Naive thymus-derived CD8-positive, alpha-beta T cell (primary cell): Measurements from ENCODE around the gene SLC38A8. TPM values are rescaled to one million over a fixed set of nuclear protein-coding genes. Genes with fewer than 3 reads are reported as not detected.

ENCODE experiments used
- ATAC-seq, 2 donors: fragments of 150-1000 bp; cut with Tn5 transposase in 1 of 2; sonication (Bioruptor Pico), chemical (Tn5 transposase) in 1 of 2; 1 replicate in 1 of 2; 2 replicates in 1 of 2; pipeline ENCODE4 v1.10.0; 2021; ENCODE audit warnings: mild to moderate bottlenecking in 2 of 2, moderate library complexity in 2 of 2
- POLR2A ChIA-PET: fragments of 350-600 bp; sonication (Branson Sonifier 250); formaldehyde crosslinking; loops from one replicate; lab custom pipeline; 2021; ENCODE audit warnings: antibody characterized with exemption; lab: Charles Lee
- DNase-seq, 10 donors: peaks; one replicate each; pipeline versions ENCODE4 v3.0.0 to v3.0.0-alpha.2; 2020 to 2022
- H3K27ac Mint-ChIP-seq, 10 donors: one replicate each; pipeline ENCODE4 v1.8.0; 2020 to 2022; ENCODE audit warnings: mild to moderate bottlenecking in 10 of 10, mixed read lengths in 10 of 10, moderate library complexity in 4 of 10, inconsistent platforms in 1 of 10
- H3K27me3 Mint-ChIP-seq, 5 donors: one replicate each; pipeline ENCODE4 v1.8.0; 2021 to 2022; ENCODE audit warnings: mixed read lengths in 5 of 5
- H3K36me3 Mint-ChIP-seq, 3 donors: one replicate each; pipeline ENCODE4 v1.8.0; 2020 to 2022; ENCODE audit warnings: mixed read lengths in 3 of 3, mild to moderate bottlenecking in 2 of 3, inconsistent platforms in 1 of 3
- H3K4me1 Mint-ChIP-seq, 4 donors: one replicate each; pipeline ENCODE4 v1.8.0; 2021 to 2022; ENCODE audit warnings: mixed read lengths in 4 of 4
- H3K4me3 Mint-ChIP-seq, 10 donors: one replicate each; pipeline ENCODE4 v1.8.0; 2020 to 2022; ENCODE audit warnings: mild to moderate bottlenecking in 10 of 10, mixed read lengths in 10 of 10, moderate library complexity in 6 of 10, inconsistent platforms in 1 of 10
- H3K9me3 Mint-ChIP-seq, 9 donors: one replicate each; pipeline ENCODE4 v1.8.0; 2020 to 2022; ENCODE audit warnings: mixed read lengths in 9 of 9, mild to moderate bottlenecking in 3 of 9, inconsistent platforms in 1 of 9, moderate library complexity in 1 of 9
- polyA plus RNA-seq, 3 donors: library from polyadenylated mRNA; unstranded; fragments of 300-500 nt; fragmentation: Illumina TruSeq; gene quantifications; one replicate each; pipeline ENCODE4 v1.2.3, GENCODE V29; 2021
- total RNA-seq, 8 experiments: library from RNA in 2 of 8; stranded (reverse) in 2 of 8; gene quantifications; one replicate each; pipeline ENCODE4 v1.2.3 and lab custom pipeline; 2021 to 2026

The SLC38A8 gene
- total and polyA plus RNA-seq, 5 experiments from 2014 or later, result not detected

DNA sequence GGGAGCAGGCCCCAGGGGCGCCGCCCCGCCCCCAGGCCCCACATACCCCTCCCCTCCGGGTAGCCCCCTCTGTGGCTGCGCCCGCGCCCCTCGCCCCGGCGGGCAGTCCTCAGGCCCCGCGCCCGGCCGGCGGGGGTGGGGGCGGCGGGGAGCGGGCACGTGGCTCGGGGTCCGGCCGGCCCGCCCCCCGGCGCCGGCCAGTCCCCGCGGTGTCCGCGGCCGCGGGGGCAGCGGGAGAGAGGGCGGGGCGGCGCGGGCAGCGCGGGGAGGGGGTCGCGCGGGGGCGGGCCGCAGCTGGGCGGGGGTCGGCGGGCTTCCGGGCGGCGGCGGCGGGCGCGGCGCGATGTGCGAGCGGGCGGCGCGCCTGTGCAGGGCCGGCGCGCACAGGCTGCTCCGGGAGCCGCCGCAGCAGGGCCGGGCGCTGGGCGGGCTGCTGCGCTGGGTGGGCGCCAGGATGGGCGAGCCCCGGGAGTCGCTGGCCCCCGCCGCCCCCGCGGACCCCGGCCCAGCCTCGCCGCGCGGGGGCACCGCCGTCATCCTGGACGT is 74.2 kb downstream of the SLC38A8 start:
- DNase-seq (no peak), ATAC-seq (no peak)
- peak overlapping the region in 1 of 10 donors; percentile 70 for H3K4me3 Mint-ChIP-seq
- H3K36me3 Mint-ChIP-seq, result peaks cover 0 to 3% (median 0%) of the 10 kb centered on the region in 3 donors
- no peak overlapping the region for H3K27ac Mint-ChIP-seq
- peaks cover 5 to 44% (median 9%) of the 10 kb centered on the region in 5 donors for H3K27me3 Mint-ChIP-seq
- H3K9me3 Mint-ChIP-seq, result peaks cover 0 to 2% (median 0%) of the 10 kb centered on the region in 9 donors
- POLR2A ChIA-PET, result no interaction called here
- H3K4me1 Mint-ChIP-seq, result peaks cover 3 to 11% (median 5%) of the 10 kb centered on the region in 4 donors

DNA sequence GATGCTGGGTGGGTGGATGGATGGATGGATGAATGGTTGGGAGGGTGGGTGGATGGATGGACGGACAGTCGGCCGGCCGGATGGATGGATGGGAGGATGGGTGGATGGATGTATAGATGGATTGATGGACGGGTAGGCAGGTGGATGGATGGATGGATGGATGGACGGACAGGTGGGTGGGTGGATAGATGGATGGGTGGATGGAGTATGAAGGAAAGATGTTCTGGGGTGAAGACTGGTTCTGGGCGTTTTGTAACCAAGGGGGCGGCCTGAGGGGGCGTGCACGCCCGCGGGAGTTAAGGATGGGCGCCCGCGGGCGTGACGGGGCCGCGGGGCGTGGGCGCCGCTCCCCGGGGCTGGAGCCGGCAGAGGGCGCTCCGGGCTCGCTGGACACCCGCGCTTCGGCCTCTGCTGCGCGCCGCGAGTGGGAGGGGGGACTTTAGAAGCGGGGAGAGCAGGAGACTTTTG is 74.7 kb downstream of the SLC38A8 start, which contains the start of gene NECAB2:
Gene NECAB2 (plus strand): TSS at position 407 of the 468 bp plus-strand sequence. CDS start 405 bp downstream, outside the sequence.
- peak within 1 kb of the TSS in 1 of 10 donors; percentile 43 for H3K27ac Mint-ChIP-seq
- DNase-seq, result no peak
- POLR2A ChIA-PET, result no interaction called here
- H3K4me1 Mint-ChIP-seq, result peaks cover 3 to 11% (median 5%) of the 10 kb centered on the region in 4 donors
- H3K27me3 Mint-ChIP-seq, result peaks cover 5 to 40% (median 9%) of the 10 kb centered on the region in 5 donors
- H3K9me3 Mint-ChIP-seq, result peaks cover 0 to 2% (median 0%) of the 10 kb centered on the region in 9 donors
- peaks cover 0 to 3% (median 0%) of the 10 kb centered on the region in 3 donors for H3K36me3 Mint-ChIP-seq
- ATAC-seq, result no peak
- H3K4me3 Mint-ChIP-seq, result peak within 1 kb of the TSS; percentile 43 to 78 (median 70)

DNA sequence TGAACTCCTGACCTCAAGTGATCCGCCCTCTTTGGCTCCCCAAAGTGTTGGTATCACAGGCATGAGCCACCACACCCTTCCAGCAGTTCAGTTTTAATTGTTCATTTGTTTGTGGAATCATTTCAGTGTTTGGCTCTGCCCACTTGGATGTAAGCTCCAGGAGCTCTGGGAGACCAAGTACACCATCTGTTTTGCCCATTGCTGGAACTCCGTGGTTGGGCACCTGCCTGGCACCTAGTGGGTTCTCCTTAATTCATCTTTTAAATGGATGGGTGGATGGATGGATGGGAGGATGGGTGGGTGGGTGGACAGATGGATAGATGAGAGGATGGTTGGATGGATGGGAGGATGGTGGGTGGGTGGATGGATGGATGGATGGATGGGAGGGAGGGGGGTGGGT is 75.5 kb downstream of the SLC38A8 start:
- POLR2A ChIA-PET, result no interaction called here
- DNase-seq (no peak), ATAC-seq (no peak)
- Mint-ChIP-seq H3K27me3 (peaks cover 5 to 35% (median 9%) of the 10 kb centered on the region in 5 donors), H3K9me3 (peaks cover 0 to 2% (median 0%) of the 10 kb centered on the region in 9 donors), H3K36me3 (peaks cover 0 to 3% (median 0%) of the 10 kb centered on the region in 3 donors), H3K4me1 (peaks cover 3 to 11% (median 5%) of the 10 kb centered on the region in 4 donors), H3K4me3 (peak overlapping the region in 2 of 10 donors; percentile 6 to 18), H3K27ac (no peak overlapping the region)

DNA sequence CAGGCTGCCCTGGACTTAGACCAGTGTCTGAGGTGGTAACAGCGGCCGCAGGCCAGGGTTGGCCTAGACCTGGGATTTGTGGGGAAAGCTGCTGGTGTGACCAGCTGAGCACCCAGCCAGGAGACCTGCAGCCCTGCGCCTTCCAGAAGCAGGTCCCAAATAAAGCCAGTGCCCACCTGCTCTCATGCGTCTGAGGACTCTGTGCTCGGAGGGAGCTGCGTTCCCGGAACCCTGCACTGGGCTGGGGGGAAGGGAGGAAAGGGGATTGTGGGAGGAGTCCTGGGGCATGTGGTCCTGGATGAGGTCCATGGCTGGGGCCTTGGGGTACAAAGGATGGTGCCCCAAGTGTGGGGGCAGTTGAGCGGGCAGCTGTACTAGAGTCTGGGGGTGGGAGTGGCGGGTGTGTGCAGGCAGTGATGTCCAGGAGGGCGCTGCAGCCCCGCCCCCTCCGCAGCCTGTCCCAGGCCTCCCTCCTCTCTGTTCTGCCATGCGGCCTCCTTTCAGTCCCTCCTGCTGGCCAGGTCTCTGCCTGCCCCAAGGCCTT is 76.4 kb downstream of the SLC38A8 start:
- POLR2A ChIA-PET, result no interaction called here
- H3K27me3 Mint-ChIP-seq, result peaks cover 5 to 27% (median 9%) of the 10 kb centered on the region in 5 donors
- DNase-seq (no peak), ATAC-seq (no peak)
- H3K4me1 Mint-ChIP-seq, result peaks cover 3 to 11% (median 5%) of the 10 kb centered on the region in 4 donors
- H3K4me3 Mint-ChIP-seq, result no peak overlapping the region
- H3K27ac Mint-ChIP-seq, result peak overlapping the region in 1 of 10 donors; percentile 5
- peaks cover 0 to 2% (median 0%) of the 10 kb centered on the region in 9 donors for H3K9me3 Mint-ChIP-seq
- H3K36me3 Mint-ChIP-seq, result peaks cover 0 to 3% (median 0%) of the 10 kb centered on the region in 3 donors

DNA sequence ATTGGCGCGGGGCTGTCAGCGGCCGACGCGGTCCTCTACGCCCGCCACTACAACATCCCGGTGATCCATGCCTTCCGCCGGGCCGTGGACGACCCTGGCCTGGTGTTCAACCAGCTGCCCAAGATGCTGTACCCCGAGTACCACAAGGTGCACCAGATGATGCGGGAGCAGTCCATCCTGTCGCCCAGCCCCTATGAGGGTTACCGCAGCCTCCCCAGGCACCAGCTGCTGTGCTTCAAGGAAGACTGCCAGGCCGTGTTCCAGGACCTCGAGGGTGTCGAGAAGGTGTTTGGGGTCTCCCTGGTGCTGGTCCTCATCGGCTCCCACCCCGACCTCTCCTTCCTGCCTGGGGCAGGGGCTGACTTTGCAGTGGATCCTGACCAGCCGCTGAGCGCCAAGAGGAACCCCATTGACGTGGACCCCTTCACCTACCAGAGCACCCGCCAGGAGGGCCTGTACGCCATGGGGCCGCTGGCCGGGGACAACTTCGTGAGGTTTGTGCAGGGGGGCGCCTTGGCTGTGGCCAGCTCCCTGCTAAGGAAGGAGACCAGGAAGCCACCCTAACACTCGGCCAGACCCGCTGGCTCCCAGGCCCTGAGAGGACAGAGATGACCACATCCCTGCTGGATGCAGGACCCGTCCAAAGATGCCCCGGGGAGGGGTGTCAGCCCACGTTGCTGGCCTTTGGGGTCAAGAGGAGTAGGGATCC is 77.0 kb downstream of the SLC38A8 start:
- ATAC-seq (no peak), DNase-seq (no peak)
- Mint-ChIP-seq H3K4me1 (peaks cover 3 to 11% (median 5%) of the 10 kb centered on the region in 4 donors), H3K27me3 (peaks cover 5 to 23% (median 9%) of the 10 kb centered on the region in 5 donors), H3K36me3 (peaks cover 0 to 3% (median 0%) of the 10 kb centered on the region in 3 donors), H3K27ac (no peak overlapping the region), H3K9me3 (peaks cover 0 to 2% (median 0%) of the 10 kb centered on the region in 9 donors), H3K4me3 (no peak overlapping the region)
- POLR2A ChIA-PET, result interaction anchor here (0.6 kb wide), 1 partner anchor 393 kb away, joined by 3 read pairs; no protein-coding TSS in a partner anchor

DNA sequence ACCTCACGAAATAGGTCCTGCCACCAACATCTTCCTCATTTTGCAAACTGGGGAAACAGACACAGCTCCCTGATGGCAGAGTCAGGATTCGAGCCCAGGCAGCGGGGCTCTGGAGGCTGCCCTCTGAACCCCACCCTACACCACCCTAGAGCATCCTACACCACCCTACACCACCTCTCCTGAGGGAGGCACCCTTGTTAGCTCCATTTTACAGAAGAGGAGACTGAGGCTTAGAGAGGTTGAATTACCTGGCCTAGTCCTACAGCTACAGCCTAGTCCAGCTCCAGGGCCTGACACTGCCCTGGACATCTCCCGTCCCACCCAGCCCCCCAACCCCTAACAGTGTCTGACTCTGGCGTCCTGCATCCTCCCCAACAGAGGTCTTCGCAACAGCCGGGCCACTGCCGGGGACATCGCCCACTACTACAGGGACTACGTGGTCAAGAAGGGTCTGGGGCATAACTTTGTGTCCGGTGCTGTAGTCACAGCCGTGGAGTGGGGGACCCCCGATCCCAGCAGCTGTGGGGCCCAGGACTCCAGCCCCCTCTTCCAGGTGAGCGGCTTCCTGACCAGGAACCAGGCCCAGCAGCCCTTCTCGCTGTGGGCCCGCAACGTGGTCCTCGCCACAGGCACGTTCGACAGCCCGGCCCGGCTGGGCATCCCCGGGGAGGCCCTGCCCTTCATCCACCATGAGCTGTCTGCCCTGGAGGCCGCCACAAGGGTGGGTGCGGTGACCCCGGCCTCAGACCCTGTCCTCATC is 77.7 kb downstream of the SLC38A8 start:
- Mint-ChIP-seq H3K9me3 (peaks cover 0 to 2% (median 0%) of the 10 kb centered on the region in 9 donors), H3K36me3 (peaks cover 0 to 3% (median 0%) of the 10 kb centered on the region in 3 donors), H3K27me3 (peaks cover 4 to 18% (median 7%) of the 10 kb centered on the region in 5 donors), H3K4me3 (no peak overlapping the region), H3K27ac (no peak overlapping the region), H3K4me1 (peaks cover 3 to 9% (median 5%) of the 10 kb centered on the region in 4 donors)
- POLR2A ChIA-PET, result interaction anchor here (0.6 kb wide), 1 partner anchor 394 kb away, joined by 3 read pairs; no protein-coding TSS in a partner anchor
- ATAC-seq (no peak), DNase-seq (no peak)

DNA sequence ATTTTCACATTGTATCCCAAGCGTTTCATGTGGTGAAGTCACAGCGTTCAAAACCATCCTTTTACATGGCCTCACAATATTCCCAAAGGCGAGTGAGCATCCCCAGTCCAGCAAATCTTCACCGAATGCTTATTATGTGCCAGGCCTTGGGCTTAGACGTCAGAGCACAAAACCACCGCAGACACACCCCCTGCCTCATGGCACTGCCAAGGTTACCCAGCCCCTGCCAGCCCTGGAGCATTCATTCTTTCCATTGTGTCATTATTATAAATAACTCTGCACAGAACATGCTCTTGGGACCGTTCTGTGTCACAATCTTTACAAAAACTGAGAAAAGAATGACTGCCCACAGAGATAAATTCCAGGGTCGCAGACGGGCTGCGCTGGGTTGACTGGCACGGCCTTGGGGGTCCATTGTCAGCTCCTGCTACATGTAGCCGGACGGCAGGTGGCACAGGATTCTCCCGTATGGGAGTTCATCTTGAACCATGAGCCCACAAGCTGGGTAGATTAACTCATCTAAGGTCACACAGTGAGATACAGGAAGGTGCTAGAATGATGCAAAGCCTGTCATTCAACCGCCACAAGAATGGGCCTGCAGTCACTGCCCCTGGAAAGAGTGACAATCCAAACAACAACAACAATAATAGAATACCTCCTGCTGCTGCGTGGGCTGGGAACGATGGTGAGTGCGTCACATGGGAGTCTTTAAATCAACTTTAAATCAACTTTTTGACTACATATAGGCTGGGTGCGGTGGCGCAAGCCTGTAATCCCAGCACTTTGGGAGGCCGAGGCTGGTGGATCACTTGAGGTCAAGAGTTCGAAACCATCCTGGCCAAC is 79.1 kb downstream of the SLC38A8 start:
- Mint-ChIP-seq H3K27ac (no peak overlapping the region), H3K4me1 (peaks cover 1 to 6% (median 3%) of the 10 kb centered on the region in 4 donors), H3K9me3 (peaks cover 0 to 2% (median 0%) of the 10 kb centered on the region in 9 donors), H3K36me3 (peaks cover 0 to 2% (median 0%) of the 10 kb centered on the region in 3 donors), H3K27me3 (peaks cover 1 to 9% (median 4%) of the 10 kb centered on the region in 5 donors), H3K4me3 (no peak overlapping the region)
- DNase-seq, result no peak
- ATAC-seq, result no peak
- POLR2A ChIA-PET, result no interaction called here

DNA sequence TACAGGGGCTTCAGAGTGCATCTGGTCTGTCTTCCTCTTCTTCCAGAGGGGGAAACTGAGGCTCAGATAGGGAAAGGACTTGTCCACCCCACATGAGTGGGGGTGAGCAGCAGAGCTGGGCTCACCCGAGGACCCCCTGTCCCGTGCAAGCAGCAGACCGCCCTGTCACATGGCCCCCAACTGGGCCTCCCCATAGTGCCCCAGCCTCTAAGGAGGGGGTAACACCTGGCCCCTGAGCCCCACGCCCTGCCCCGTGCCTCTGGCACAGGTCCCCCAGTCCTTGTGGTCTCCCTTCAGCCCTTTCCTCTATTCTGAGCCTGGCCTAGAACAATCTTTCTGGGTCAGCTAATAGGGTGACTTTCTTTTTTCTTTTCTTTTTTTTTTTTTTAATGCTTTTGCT is 81.0 kb downstream of the SLC38A8 start:
- POLR2A ChIA-PET, result no interaction called here
- Mint-ChIP-seq H3K4me3 (no peak overlapping the region), H3K4me1 (no peaks in the 10 kb centered on the region), H3K27ac (no peak overlapping the region), H3K9me3 (no peaks in the 10 kb centered on the region), H3K27me3 (peaks cover 0 to 4% (median 0%) of the 10 kb centered on the region in 5 donors), H3K36me3 (no peaks in the 10 kb centered on the region)
- DNase-seq (no peak), ATAC-seq (no peak)

DNA sequence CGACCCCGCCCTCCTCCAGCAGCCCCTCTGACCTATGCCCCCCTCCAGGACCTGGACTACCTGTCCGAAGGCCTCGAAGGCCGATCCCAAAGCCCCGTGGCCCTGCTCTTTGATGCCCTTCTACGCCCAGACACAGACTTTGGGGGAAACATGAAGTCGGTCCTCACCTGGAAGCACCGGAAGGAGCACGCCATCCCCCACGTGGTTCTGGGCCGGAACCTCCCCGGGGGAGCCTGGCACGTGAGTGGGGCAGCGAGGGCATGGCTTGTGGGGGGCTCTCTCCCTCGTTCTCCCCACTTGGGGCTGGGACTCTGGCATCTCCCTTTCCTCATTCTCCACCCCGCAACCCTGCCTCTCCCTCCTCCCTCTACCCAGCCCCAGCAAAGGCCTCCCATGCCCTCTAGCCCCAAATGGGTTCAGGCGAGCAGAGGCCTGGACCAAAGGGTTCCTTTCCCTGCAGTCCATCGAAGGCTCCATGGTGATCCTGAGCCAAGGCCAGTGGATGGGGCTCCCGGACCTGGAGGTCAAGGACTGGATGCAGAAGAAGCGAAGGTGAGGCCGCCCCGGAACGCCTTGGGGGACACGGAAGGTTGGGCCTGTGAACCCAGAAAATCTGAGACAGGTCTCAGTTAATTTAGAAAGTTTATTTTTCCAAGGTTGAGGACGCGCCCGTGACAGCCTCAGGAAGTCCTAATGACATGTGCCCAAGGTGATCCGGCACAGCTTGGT is 81.9 kb downstream of the SLC38A8 start:
- DNase-seq (no peak), ATAC-seq (no peak)
- Mint-ChIP-seq H3K27ac (no peak overlapping the region), H3K9me3 (no peaks in the 10 kb centered on the region), H3K27me3 (peaks cover 0 to 10% (median 0%) of the 10 kb centered on the region in 5 donors), H3K36me3 (no peaks in the 10 kb centered on the region), H3K4me3 (no peak overlapping the region), H3K4me1 (no peaks in the 10 kb centered on the region)
- POLR2A ChIA-PET, result no interaction called here
